Head of caudate nucleus (tissue), 42 donors: ENCODE data around the gene DMWD.
"Not testable (repeated sequence)": the region's sequence is repeated elsewhere in the genome, so short reads cannot be mapped to it uniquely, and the experiment has no call there.

Source experiments
- DNase-seq, 42 donors: peaks; one replicate each; pipeline versions ENCODE4 v3.0.0 to v3.0.0-alpha.2; 2020 to 2021; ENCODE audit warnings: mixed read lengths in 7 of 42
- intact Hi-C: fragments of 100-400 bp; cut with DNase I; formaldehyde crosslinking; loops from one replicate; pipeline ENCODE4 v1.15.0; 2022

Gene DMWD

GRCh38 chr19:45764945-45765701 is 27.5 kb downstream of the DMWD start:
- DNase-seq: no peak

GRCh38 chr19:45764475-45764874 is 28.2 kb downstream of the DMWD start:
- intact Hi-C loops: no loop called here
- no peak for DNase-seq

More at GRCh38 chr19:45764945-45765701, 27.5 kb downstream of the DMWD start:
- intact Hi-C loops: loop anchor here (5.0 kb wide), 1 partner anchor 38 kb away; no protein-coding TSS in a partner anchor

- intact Hi-C loops: no loop called here
- DNase-seq: no peak
Measured at GRCh38 chr19:45763691-45764294, 28.9 kb downstream of the DMWD start.

- no peak for DNase-seq
- intact Hi-C loops: no loop called here
Measured at GRCh38 chr19:45762870-45763631, 29.6 kb downstream of the DMWD start.

- DNase-seq: no peak
- intact Hi-C loops: no loop called here
Measured at GRCh38 chr19:45761714-45762113, 30.9 kb downstream of the DMWD start.

- intact Hi-C loops: no loop called here
- no peak for DNase-seq
Measured at GRCh38 chr19:45758921-45759320, 33.7 kb downstream of the DMWD start.

- DNase-seq: no peak
- intact Hi-C loops: no loop called here
Measured at GRCh38 chr19:45757695-45758094, 35.0 kb downstream of the DMWD start.

GRCh38 chr19:45754323-45754722 is 38.3 kb downstream of the DMWD start:
- intact Hi-C loops: no loop called here
- DNase-seq: no peak

GRCh38 chr19:45753548-45753947 is 39.1 kb downstream of the DMWD start:
- no peak for DNase-seq
- intact Hi-C loops: no loop called here

GRCh38 chr19:45752639-45753038 is 40.0 kb downstream of the DMWD start:
- intact Hi-C loops: no loop called here
- DNase-seq: no peak

- intact Hi-C loops, DNase-seq: not testable (repeated sequence)
Measured at GRCh38 chr19:45751483-45751882, 41.2 kb downstream of the DMWD start.

- intact Hi-C loops: no loop called here
- DNase-seq: no peak
Measured at GRCh38 chr19:45747513-45747912, 45.1 kb downstream of the DMWD start.

GRCh38 chr19:45746866-45747265 is 45.8 kb downstream of the DMWD start:
- intact Hi-C loops: no loop called here
- DNase-seq: no peak

GRCh38 chr19:45745606-45746005 is 47.0 kb downstream of the DMWD start:
- intact Hi-C loops: no loop called here
- no peak for DNase-seq

GRCh38 chr19:45742969-45743368 is 49.7 kb downstream of the DMWD start:
- intact Hi-C loops: no loop called here
- DNase-seq: no peak

GRCh38 chr19:45739498-45740439 is 52.9 kb downstream of the DMWD start:
- no peak for DNase-seq
- intact Hi-C loops: no loop called here

- no peak for DNase-seq
- intact Hi-C loops: no loop called here
Measured at GRCh38 chr19:45733160-45733810, 59.4 kb downstream of the DMWD start, which contains the start of gene MEIOSIN. Gene MEIOSIN, plus strand, starts transcription at chr19:45733439. Its CDS starts 1,938 bp downstream, at chr19:45735377.
